ENCODE measurements around the gene SUN2.

SUN2 gene

DNA sequence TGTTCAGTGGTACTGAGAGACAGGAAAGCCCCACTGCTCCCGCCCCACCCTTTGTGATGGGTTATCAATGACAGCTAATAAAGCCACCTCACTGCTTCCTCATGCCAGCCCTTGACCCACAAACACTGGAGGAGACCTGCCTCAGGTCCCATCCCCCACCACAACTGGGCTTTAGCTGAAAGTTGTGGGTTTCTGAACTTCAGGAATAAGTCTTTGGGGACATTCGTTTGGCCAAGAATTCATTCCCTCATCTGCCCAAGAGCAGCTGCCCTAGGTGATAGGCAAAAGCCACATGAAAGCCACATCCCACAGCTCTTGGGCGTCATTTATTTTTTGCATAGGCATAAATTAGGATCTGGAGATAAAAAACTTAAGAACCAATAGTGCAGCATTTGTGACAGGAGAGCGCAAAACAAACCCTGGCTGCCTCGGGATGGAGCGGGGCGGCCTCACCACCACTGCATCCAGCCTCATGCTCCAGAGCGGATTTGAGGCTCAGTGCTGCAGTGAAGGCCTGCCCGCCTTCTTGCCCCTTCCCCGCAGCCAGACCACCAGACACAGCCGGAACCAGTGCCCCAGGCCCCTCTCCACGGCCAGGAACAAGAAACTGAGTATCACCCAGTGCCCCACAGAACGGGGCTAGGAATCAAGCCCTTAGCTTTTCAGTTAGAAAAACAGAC lies 21.2 kb downstream of the SUN2 start:
- DNase-seq (ENCODE audit: low read depth): no peak

GRCh38 chr22:38733724-38734381 lies 21.9 kb downstream of the SUN2 start:
- no peak for DNase-seq (ENCODE audit: low read depth)

GRCh38 chr22:38733329-38733723 lies 22.5 kb downstream of the SUN2 start:
- DNase-seq (ENCODE audit: low read depth): no peak

DNA sequence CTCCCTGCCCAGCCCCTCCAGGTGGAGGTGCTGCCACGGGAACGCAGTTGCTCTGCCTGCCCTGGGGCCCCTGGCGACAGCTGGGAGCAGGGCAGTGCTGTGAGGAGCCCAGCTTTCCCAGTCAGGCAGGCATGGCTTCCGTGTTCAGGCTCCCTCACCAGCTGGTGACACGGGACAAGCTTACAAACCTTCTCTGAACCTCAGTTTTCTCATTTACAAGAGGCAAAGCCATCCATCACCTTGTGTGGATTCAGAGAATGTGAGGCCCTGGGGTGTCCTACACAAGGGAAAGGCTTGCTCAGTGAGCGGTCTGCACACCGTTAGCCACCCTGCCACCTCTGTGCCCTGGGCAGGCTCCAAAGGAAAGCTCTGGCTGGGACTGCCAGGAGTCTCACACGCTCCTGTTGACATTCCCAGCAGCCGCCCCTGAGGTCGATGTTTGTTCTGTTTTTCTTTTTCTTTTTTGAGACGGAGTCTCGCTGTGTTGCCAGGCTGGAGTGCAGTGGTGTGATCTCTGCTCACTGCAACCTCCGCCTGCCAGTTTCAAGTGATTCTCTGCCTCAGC lies 23.5 kb downstream of the SUN2 start:
- no peak for DNase-seq (ENCODE audit: low read depth)

DNA sequence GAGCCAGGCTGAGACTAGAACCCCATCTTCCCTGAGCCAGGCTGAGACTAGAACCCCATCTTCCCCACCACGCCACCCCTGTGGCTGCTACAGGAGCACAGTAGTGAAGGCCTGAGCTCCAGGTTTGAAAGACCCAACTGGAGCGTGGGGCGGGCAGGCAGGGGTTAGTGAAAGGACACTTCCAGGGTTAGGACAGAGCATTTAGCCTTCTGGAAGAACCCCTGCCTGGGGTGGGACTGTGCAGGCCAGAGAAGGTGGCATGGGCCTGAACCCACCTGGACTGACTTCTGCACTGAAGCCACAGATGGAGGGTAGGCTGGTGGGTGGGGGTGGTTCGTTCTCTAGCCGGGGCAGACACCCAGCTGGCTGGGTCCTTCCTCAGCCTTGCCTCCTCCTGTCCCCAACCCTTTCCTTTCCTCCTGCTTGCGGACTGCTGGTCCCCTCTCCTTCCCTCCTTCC lies 24.1 kb downstream of the SUN2 start:
- no peak for DNase-seq (ENCODE audit: low read depth)

- no peak for DNase-seq (ENCODE audit: low read depth)
Observed at GRCh38 chr22:38730411-38730871, 25.4 kb downstream of the SUN2 start.

GRCh38 chr22:38729946-38730345 lies 25.9 kb downstream of the SUN2 start:
- DNase-seq (ENCODE audit: low read depth): no peak

GRCh38 chr22:38728871-38729796 lies 26.7 kb downstream of the SUN2 start:
- no peak for DNase-seq (ENCODE audit: low read depth)

- DNase-seq (ENCODE audit: low read depth): no peak
Observed at GRCh38 chr22:38727530-38728451, 28.0 kb downstream of the SUN2 start.

DNA sequence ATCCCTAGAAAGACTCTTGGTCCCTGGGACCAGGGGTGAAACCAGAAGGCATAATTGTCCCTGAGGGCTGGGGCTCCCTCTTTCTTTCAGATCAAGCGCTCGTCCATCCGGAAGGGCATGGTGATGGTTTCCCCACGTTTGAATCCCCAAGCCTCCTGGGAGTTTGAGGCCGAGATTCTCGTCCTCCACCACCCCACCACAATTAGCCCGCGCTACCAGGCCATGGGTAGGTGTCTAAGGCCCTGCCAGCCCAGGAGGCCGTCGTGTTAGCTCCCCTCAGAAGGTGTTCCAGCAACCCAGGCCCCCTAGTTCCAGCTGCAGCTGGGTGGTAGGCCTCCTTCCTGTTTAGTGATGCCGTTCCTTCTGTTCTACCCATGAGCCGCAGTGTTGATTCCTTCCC lies 28.7 kb downstream of the SUN2 start:
- no peak for DNase-seq (ENCODE audit: low read depth)

DNA sequence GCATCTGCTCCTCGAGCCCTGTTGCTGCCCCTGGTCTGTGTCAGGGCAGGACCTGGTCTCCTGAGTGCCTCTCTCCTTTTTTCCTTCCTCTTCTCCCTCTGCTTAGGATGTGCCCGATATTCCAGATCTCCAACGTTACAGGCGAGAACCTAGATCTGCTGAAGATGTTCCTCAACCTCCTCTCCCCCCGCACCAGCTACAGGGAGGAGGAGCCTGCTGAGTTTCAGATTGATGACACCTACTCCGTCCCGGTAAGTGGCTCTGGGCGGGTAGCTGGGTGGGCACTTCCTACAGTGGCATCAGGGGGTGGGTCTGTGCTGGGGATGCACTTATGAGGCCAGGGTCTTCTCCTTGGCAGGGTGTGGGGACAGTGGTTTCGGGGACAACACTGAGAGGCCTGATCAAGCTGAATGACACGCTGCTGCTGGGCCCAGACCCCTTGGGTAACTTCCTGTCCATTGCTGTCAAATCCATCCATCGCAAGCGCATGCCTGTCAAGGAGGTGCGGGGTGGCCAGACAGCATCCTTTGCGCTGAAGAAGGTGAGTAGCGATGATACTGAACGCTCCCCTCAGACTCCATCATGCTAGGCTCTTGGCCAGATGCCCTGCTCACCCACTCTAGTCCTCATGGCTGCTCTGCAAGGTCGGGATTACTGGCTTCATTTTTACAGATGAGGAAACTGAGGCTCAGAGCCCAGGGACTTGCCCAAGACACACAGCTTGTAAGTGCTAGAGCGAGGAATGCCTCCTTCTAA lies 29.7 kb downstream of the SUN2 start:
- no peak for DNase-seq (ENCODE audit: low read depth)

DNA sequence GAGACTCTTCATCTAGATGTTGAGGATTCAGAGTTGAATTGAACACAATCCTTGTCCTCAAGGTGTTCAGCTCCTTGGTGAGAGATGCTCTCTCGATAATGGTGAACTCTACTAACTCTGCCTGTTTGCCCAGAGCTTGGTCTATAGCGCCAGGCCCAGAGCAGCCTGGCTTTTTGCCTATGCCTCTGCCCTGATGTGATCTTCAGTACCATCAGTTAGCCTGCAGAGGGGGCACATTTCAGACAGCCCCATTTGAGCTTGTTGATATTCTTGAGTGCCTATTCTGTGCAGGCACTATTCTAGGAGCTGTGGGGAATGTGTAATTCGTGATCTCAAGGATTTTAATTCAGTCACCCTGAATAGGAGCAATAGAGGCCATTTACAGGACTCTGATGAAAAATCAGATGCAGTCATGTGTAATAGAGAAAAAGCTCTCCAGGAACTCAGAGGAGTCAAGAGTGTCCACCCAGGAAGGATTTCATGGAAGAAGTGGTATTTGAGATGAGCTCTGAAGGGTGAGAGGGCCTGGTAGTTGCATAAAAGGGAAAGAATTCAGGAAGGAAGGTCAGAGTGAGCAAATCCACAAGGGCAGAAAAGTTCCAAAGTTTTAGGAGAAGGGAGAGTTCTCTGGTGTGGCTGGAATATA lies 30.7 kb downstream of the SUN2 start:
- DNase-seq (ENCODE audit: low read depth): no peak

DNA sequence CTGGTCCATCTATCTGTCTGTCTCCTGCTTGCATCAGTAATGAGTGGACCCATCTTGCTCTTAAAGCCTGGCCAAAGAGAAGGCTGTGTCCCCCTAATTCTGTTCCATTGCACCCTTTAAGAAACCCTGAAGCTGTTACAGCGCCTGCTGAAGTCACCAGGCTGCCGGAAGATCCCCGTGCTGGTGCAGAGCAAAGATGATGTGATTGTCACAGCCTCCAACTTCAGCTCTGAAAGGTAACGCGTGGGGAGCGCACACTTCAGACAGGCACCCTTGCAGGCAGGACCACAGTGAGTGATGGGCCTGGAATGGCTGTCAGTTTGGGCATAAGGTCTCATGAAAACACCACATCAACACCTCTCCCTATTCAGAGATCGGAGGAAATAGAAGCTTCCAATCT lies 31.6 kb downstream of the SUN2 start:
- DNase-seq (ENCODE audit: low read depth): no peak

DNA sequence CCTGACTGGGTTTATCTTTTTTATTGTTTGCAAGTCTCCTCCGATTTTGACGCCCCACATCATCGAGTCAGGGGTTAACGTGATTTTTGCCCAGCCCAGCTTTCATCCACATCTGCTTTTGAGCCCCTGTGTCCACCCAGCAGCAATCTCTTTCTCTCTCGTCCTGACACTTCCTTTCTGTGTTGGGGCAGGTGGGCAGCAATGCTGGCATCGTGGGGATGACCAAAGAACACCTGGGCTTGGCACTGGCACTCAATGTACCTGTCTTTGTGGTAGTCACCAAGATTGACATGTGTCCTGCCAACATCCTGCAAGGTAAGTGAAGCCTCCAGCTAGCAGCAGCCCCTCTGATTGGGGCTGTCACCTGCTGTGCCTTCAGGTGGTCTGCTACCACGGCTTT lies 34.2 kb downstream of the SUN2 start:
- no peak for DNase-seq (ENCODE audit: low read depth)

GRCh38 chr22:38720350-38720749 lies 35.4 kb downstream of the SUN2 start:
- DNase-seq (ENCODE audit: low read depth): no peak

GRCh38 chr22:38719196-38719595 lies 36.6 kb downstream of the SUN2 start:
- no peak for DNase-seq (ENCODE audit: low read depth)

GRCh38 chr22:38718414-38718813 lies 37.4 kb downstream of the SUN2 start:
- DNase-seq (ENCODE audit: low read depth): no peak

DNA sequence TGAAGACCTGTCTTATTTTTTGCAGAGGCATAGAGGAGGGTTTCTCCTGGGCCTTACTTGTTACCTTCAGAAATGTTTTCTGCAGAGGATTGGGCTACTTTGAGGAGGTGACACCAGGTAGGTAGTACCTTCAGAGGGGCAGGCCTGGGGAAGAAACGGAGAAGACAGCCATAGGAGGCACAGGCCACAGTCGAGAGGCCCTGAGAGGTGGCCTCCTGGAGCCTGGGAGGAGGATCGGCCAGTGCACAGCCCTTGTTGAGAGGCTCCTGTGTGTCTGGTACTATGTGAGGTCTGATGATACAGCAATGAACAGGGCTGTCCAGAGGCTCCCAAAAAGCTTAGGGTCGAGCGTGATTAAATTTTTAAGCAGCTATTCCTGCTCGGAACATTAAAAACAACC lies 38.6 kb downstream of the SUN2 start:
- no peak for DNase-seq (ENCODE audit: low read depth)

GRCh38 chr22:38716826-38717225 lies 39.0 kb downstream of the SUN2 start:
- DNase-seq (ENCODE audit: low read depth): no peak

DNA sequence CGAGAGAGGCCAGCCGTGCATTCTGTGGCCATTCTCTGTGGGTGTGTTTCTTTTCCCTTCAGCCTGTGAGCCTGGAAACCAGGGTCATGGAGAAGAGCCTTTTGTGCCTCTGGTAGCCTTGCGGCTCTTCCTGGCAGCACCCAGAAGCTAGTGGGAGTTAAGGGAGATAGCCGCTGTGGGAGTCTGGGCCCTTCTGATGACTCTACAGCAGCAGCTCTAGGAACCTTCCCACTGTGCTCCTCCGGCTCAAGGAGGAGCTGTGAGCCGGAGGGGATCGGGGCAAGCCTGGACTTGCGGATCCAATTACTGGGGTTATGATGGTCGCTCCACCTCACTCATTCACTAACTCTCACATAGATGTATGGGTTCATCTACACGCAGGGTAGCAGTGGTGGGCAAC lies 39.5 kb downstream of the SUN2 start:
- DNase-seq (ENCODE audit: low read depth): no peak

Data from CMK (cell line).